GM23338 (cell line): Measurements from ENCODE around the gene NOMO2.
"Not testable (repeated sequence)": the region's sequence is repeated elsewhere in the genome, so short reads cannot be mapped to it uniquely, and the experiment has no call there.

Experiments
- CTCF ChIP-seq, 2 experiments: fragments of 200-600 bp in 1 of 2; sonication (generic) in 1 of 2; conservative IDR thresholded peaks; 2 replicates each; pipeline versions ENCODE4 v1.5.1 to v1.6.1; 2016 to 2017; ENCODE audit warnings: antibody characterized with exemption in 2 of 2, low read depth in 2 of 2, mild to moderate bottlenecking in 2 of 2, moderate library complexity in 1 of 2
- EZH2 ChIP-seq: fragments of 200-600 bp; sonication (generic); IDR thresholded peaks from one replicate; pipeline ENCODE4 v1.8.0; 2017; ENCODE audit warnings: antibody characterized with exemption, mild to moderate bottlenecking, low read depth; ENCODE audit not compliant: unreplicated experiment

GRCh38 chr16:18591908-18592307, 30.0 kb upstream of the NOMO2 start:
- TF ChIP-seq EZH2 = not testable (repeated sequence)
- peak; percentile 46 to 51 for TF ChIP-seq CTCF (conservative IDR thresholded peaks at IDR 0.05; ENCODE audit: low read depth in 2 of 2)
